ENCODE data around the gene DOK3. TPM values are rescaled to one million over a fixed set of nuclear protein-coding genes. Genes with fewer than 3 reads are reported as not detected.
A peak's percentile ranks its signal among the peaks of the same experiment; 100 is the strongest.

The DOK3 gene
- total and polyA plus RNA-seq, 10 of the 15 experiments (the other 5 are each of a cell fraction or from before 2014, with no cell fraction given) = 6.6 to 107 (median 52.1) TPM

- TF ChIP-seq IRF4 (IDR thresholded peaks at IDR 0.05; ENCODE audit: low read depth, low read length) = 0 out of 2 replicates have a peak, but pooled peaks have one; percentile 45
- TF ChIP-seq, protein P1, sequence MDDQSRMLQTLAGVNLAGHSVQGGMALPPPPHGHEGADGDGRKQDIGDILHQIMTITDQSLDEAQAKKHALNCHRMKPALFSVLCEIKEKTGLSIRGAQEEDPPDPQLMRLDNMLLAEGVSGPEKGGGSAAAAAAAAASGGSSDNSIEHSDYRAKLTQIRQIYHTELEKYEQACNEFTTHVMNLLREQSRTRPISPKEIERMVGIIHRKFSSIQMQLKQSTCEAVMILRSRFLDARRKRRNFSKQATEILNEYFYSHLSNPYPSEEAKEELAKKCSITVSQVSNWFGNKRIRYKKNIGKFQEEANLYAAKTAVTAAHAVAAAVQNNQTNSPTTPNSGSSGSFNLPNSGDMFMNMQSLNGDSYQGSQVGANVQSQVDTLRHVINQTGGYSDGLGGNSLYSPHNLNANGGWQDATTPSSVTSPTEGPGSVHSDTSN (IDR thresholded peaks at IDR 0.05; ENCODE audit: insufficient replicate concordance, low read depth, low read length) = no peak
- 0 out of 3 replicates have a peak, but pooled peaks of 1 of the 2 experiments have one; percentile 50 for TF ChIP-seq EGR1 (IDR thresholded peaks at IDR 0.05; ENCODE audit: borderline replicate concordance in 1 of 2, low read depth in 2 of 2, low read length in 2 of 2)
- no peak for TF ChIP-seq NFXL1 (IDR thresholded peaks at IDR 0.05; ENCODE audit: borderline replicate concordance)
- no peak for TF ChIP-seq CBX3 (IDR thresholded peaks at IDR 0.05; ENCODE audit: borderline replicate concordance, low read depth)
- peak; percentile 92 for TF ChIP-seq SIN3A (IDR thresholded peaks at IDR 0.05; ENCODE audit: low read depth, low read length)
- peak in 1 of 2 experiments; percentile 32; a peak in 2 of 4 replicates for TF ChIP-seq BHLHE40 (IDR thresholded peaks at IDR 0.05; ENCODE audit: borderline replicate concordance in 1 of 2, low read depth in 2 of 2, low read length in 1 of 2)
- TF ChIP-seq RUNX3 (IDR thresholded peaks at IDR 0.05; ENCODE audit: low read length) = no peak
- no peak for TF ChIP-seq BMI1 (IDR thresholded peaks at IDR 0.05; ENCODE audit: borderline replicate concordance)
- TF ChIP-seq ZNF622 (IDR thresholded peaks at IDR 0.05) = no peak
- TF ChIP-seq ZNF207 (IDR thresholded peaks at IDR 0.05; ENCODE audit: borderline replicate concordance) = peak; percentile 92
- no peak for TF ChIP-seq STAT3 (IDR thresholded peaks at IDR 0.05; ENCODE audit: low read depth, low read length)
- TF ChIP-seq NFYB (IDR thresholded peaks at IDR 0.05; ENCODE audit: insufficient read depth, low read depth, low read length) = peak; percentile 81
- no peak for TF ChIP-seq SUZ12 (IDR thresholded peaks at IDR 0.05; ENCODE audit: unreplicated experiment)
- peak; percentile 71; the same call in 1 of the 2 replicates for TF ChIP-seq MAX (IDR thresholded peaks at IDR 0.05; ENCODE audit: low read depth, low read length)
- no peak for TF ChIP-seq PML (IDR thresholded peaks at IDR 0.05; ENCODE audit: low read length)
- TF ChIP-seq ZNF592 (IDR thresholded peaks at IDR 0.05) = no peak
- TF ChIP-seq SREBF2 (IDR thresholded peaks at IDR 0.05; ENCODE audit: low read length) = no peak
- TF ChIP-seq, protein P2, sequence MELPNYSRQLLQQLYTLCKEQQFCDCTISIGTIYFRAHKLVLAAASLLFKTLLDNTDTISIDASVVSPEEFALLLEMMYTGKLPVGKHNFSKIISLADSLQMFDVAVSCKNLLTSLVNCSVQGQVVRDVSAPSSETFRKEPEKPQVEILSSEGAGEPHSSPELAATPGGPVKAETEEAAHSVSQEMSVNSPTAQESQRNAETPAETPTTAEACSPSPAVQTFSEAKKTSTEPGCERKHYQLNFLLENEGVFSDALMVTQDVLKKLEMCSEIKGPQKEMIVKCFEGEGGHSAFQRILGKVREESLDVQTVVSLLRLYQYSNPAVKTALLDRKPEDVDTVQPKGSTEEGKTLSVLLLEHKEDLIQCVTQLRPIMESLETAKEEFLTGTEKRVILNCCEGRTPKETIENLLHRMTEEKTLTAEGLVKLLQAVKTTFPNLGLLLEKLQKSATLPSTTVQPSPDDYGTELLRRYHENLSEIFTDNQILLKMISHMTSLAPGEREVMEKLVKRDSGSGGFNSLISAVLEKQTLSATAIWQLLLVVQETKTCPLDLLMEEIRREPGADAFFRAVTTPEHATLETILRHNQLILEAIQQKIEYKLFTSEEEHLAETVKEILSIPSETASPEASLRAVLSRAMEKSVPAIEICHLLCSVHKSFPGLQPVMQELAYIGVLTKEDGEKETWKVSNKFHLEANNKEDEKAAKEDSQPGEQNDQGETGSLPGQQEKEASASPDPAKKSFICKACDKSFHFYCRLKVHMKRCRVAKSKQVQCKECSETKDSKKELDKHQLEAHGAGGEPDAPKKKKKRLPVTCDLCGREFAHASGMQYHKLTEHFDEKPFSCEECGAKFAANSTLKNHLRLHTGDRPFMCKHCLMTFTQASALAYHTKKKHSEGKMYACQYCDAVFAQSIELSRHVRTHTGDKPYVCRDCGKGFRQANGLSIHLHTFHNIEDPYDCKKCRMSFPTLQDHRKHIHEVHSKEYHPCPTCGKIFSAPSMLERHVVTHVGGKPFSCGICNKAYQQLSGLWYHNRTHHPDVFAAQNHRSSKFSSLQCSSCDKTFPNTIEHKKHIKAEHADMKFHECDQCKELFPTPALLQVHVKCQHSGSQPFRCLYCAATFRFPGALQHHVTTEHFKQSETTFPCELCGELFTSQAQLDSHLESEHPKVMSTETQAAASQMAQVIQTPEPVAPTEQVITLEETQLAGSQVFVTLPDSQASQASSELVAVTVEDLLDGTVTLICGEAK (IDR thresholded peaks at IDR 0.05; ENCODE audit: borderline replicate concordance) = peak; percentile 59; the same call in 1 of the 2 replicates
Observed at GRCh38 chr5:177516601-177517568, 7.3 kb upstream of the DOK3 start, which contains the start of gene DDX41 (continued).

Measured in GM12878 (cell line).